Measurements from ENCODE around the gene RFX5. TPM values are rescaled to one million over a fixed set of nuclear protein-coding genes. Genes with fewer than 3 reads are reported as not detected.

The RFX5 gene
- total and polyA plus RNA-seq, 2 of the 13 experiments (the other 11 are each of a cell fraction or from before 2014, with no cell fraction given): 17.9 to 36.2 TPM

- WGBS (ENCODE audit: low lambda C conversion rate): 5% methylated on average over 3 of the region's 3 CpGs
- no peak for ATAC-seq
- POLR2A ChIA-PET: no interaction called here
Measured at GRCh38 chr1:151391079-151391563, 44.1 kb upstream of the RFX5 start.

More at GRCh38 chr1:151391079-151391563, 44.1 kb upstream of the RFX5 start:
- Histone ChIP-seq H4K20me1 (ENCODE audit: insufficient read depth, low read length) (no peaks in the 10 kb centered on the region), H3K9ac (ENCODE audit: insufficient read depth, low read depth, low read length) (no peak overlapping the region), H3K4me3 (replicated peaks in 1 of 3; ENCODE audit: insufficient read depth in 1 of 3, low read depth in 2 of 3, low read length in 3 of 3) (no peak overlapping the region), H3K27me3 (ENCODE audit: control insufficient read depth in 1 of 2, insufficient read depth in 2 of 2, low read length in 2 of 2) (no peaks in the 10 kb centered on the region), H3K4me1 (ENCODE audit: insufficient read depth, low read length) (peaks cover 6% of the 10 kb centered on the region; the same call in 1 of the 2 replicates), H3K27ac (ENCODE audit: extremely low read length, insufficient read depth, low read length) (no peak overlapping the region), H3K79me2 (ENCODE audit: insufficient read depth, low read length) (no peaks in the 10 kb centered on the region), H3K4me2 (ENCODE audit: low read depth, low read length) (no peak overlapping the region), H3K9me3 (ENCODE audit: low read length) (no peaks in the 10 kb centered on the region), H2AFZ (ENCODE audit: low read length) (no peak overlapping the region), H3K36me3 (replicated peaks in 1 of 2; ENCODE audit: control insufficient read depth in 1 of 2, insufficient read depth in 2 of 2, low read length in 2 of 2) (no peaks in the 10 kb centered on the region)
- TF ChIP-seq AGO1 (IDR thresholded peaks at IDR 0.05; ENCODE audit: low read depth, low read length, poor library complexity, severe bottlenecking): no peak
- TF ChIP-seq ZNF24 (IDR thresholded peaks at IDR 0.05): no peak
- no peak for TF ChIP-seq ZNF737 (CRISPR knock-in tag; IDR thresholded peaks at IDR 0.05; ENCODE audit: borderline replicate concordance)
- TF ChIP-seq KMT2B (CRISPR knock-in tag; IDR thresholded peaks at IDR 0.05): no peak
- no peak for TF ChIP-seq BCLAF1 (IDR thresholded peaks at IDR 0.05)
- TF ChIP-seq ZNF546 (CRISPR knock-in tag; conservative IDR thresholded peaks at IDR 0.05): no peak
- TF ChIP-seq SCMH1 (CRISPR knock-in tag; IDR thresholded peaks at IDR 0.05; ENCODE audit: borderline replicate concordance): no peak
- no peak for TF ChIP-seq HMGXB4 (CRISPR knock-in tag; IDR thresholded peaks at IDR 0.05; ENCODE audit: borderline replicate concordance in 1 of 2, low read depth in 1 of 2)
- TF ChIP-seq ZNF503 (CRISPR knock-in tag; IDR thresholded peaks at IDR 0.05): no peak
- no peak for TF ChIP-seq HES4 (CRISPR knock-in tag; IDR thresholded peaks at IDR 0.05; ENCODE audit: borderline replicate concordance)
- TF ChIP-seq TARDBP (CRISPR knock-in tag; IDR thresholded peaks at IDR 0.05): no peak
- CTCF ChIA-PET (ENCODE audit: low intra/inter-chr PET ratio, low total read pairs): no interaction called here
- DNase-seq (ENCODE audit: low spot score): no peak
- BruUV-seq (replicated peaks): no TSS peak
- no peak for FAIRE-seq
- in situ Hi-C loops (cut with HindIII; ENCODE audit: extremely low pct_ligation_motif_present, low pct_unique_long_range_greater_than_20kb): no loop called here
- intact Hi-C loops (cut with micrococcal nuclease; ENCODE audit: unreplicated experiment): no loop called here

Data from HepG2 (cell line).